Measurements from ENCODE around the gene PLEKHO2.

PLEKHO2 gene

DNA sequence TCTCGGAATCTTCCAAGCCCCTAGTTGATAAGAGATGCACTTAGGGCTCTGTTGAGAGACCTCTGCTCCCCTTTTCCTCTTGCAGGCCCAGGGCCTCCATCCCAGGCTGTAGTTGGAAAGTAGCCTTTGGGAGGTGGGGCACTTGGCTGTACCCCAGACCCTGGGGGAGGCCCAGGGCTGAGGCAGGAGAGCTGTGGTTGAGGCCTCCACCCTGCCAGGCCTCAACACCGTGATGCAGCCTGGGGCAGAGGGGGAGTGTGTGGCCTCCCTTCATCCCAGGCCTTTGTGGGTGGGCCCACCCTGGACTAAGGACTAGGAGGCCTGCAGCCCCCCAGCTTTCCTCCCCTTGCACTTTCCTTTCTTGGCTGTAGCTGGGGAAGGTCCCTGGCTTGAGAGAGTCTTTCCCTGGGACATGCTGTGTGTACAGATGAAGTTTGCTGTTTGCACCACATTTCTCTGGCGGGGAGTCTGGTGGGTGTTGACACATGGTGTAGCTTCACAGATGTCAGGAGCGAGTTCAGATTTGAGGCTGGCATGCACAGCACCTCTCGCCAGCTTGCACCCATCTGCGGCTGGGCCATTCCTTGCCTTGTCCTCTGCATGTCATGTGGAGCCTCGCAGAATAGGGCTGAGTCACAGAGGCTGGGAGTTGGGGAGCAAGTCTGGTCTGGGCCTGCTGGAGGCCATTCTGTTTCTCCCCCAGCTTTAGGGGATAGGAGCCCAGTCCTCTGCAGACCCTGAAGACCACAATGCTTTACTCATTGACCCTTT, 13.7 kb downstream of the PLEKHO2 start:
- DNase-seq (ENCODE audit: low spot score) = no peak

DNA sequence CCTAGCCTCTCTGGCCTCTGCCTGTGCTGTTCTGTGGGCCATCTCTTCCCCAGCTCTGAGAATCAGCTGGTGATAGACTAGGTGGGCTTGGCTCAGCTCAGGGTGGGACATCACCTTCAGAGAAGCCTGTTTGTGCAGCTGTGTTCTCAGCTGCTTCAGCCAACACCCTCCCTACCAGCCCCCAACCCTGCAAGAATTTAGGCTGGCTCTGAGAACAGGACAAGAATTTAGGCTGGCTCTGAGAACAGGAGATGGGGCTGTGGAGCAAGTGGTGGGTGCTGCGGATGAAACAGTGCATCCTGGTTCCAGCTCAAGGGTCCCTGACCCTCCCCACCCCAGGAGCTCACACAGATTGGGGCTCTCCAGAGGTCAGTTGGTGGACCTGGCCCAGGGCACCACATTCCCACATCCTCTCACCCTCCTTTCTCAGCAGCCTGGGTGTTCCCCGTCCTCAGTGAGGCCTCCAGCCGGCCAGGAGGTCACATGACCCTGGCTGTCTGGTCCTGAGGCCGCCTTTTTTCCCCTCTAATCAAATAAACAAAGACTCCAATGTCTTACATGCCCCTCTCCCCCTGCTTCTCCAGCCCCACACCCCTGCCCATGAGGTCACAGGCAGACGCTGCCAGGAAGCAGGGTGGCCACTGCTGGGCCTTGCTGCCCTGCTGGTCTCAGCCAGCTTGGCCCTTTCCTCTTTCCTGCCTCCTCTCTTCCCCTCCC, 14.9 kb downstream of the PLEKHO2 start:
- no peak for DNase-seq (ENCODE audit: low spot score)

DNA sequence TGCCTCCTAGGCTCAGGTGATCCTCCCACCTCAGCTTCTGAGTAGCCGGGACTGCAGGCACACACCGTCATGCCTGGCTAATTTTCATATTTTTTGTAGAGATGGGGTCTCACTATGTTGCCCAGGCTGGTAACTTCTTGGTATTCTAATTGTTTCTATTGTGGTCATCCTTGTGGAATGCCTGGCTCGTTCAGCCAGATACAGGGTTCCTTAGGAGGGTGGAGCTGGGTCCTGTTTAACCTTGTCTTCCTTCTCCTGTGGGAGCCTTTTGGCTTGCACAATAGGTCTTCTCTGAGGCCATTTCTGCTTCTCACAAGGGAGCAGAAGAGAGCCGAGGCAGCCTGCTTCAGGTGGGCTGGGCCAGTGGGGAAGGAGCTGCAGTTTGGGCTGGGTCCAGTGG, 15.7 kb downstream of the PLEKHO2 start:
- no peak for DNase-seq (ENCODE audit: low spot score)

DNA sequence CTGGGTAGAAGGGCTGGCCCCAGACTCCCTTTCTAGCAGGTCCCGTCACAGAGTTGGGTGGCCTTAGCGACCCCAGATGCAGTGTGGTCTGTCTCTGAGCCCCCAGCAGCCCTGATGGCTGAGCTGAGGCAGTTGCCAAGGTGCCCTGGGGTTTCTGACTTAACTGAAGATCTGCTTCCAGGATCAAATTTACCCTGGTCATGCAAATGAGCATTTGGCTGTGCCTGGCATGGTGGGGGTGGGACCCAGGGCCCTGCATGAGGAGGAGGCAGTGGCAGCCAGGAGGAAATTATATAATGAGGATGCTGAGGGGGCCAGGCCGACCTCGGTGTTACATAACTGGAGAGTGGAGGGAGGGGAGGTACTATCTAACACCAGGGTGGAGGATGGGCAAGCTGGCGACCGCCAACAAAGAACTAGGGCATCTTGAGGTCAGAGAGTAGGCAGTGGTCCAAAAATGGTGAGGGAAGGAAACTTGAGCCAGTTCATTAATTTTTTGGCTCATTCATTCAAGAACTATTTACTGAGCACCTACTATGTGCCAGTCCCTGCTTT, 16.4 kb downstream of the PLEKHO2 start:
- no peak for DNase-seq (ENCODE audit: low spot score)

DNA sequence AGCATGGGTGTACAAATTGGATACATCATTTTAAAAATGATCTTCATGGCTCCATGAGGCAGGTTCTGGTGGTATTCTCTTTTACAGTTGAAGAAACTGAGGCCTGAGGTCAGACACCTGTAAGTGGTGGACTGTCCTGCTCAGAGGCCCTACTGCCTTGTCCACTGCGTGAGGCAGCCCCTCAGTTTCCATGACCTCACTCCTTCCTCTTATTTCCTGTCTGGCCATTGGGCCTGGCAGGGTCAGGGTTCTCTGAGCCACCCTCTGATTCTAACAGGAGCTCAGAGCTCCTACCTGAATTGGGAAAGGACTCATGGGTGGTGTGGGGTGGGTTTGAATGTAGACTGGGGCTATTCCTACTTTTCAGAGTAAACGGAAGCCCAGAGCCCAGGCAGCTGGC, 17.5 kb downstream of the PLEKHO2 start:
- DNase-seq (ENCODE audit: low spot score) = no peak

DNA sequence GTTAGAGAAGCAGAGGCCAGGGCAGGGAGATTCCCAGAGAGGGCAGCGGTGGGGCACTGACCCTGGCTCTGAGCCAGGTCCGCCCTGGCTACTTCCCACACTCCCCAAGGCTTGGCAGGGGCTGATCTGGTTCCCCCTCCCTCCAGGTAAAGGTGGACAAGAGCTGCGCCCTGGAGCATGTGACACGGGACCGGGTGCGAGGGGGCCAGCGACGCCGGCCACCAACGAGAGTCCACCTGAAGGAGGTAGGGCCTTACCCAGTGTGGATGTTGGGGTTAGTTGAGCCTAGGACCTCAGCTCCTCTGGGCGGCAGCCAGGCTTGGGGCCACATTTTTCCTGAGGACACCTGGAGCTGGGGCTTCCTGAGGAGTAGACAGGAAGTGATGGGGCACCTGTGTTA, 19.6 kb downstream of the PLEKHO2 start:
- no peak for DNase-seq (ENCODE audit: low spot score)

DNA sequence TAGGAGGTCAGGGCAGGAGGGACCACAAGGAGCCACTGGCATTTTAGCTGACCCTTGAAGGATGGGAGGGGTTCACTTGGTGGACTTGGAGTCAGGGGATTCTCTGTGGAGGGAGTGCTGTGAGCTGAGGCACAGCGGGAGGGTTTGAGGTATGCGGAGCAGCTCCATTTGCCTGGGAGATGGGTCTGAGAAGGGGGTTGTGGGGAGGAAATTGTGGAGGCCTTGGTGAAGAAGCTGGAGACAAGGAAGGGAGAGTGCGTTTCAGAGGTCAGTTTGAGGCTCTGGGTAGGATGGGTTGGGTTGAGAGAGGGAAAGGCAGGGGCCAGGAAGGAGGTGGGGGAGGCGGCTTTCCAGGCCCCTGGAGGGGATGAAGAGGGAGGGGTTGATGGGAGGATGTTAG, 20.2 kb downstream of the PLEKHO2 start:
- no peak for DNase-seq (ENCODE audit: low spot score)

DNA sequence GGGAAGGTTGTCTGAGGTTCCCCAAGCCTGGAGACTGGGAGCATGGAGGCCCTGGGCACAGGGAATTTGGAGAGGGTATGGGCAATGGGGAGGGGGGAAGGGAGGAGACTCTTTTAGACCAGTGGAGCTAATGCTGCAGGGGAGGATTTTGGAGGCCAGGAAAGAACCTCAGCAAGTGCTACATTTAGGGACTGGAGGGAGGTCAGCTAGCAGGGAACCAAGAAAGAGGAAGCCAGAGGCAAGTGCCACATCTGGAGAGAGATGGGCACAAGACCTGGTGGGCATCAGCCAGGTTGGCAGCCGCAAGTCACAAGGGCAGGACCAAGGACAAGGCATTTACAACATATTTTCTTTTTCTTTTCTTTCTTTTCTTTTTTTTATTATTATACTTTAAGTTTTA, 20.7 kb downstream of the PLEKHO2 start:
- no peak for DNase-seq (ENCODE audit: low spot score)

DNA sequence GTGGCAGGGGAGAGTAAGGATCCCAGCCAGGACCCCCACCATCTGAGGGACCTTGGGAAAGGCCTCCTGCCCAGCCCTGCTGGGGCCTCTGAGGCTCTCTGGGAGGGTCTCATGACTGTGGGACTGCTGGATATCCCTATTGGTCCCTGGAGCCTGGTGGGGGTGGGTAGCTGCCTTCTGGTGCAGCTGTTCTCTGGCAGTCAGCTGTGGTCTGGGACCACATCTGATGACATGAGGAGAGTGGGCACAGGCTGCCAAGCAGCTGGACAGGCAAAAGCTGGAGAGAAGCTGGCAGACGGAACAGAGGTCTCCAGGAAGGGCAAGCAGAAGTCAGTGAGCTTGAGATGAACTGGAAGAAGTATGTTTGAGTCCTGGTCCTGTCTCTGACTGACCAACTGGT, 22.4 kb downstream of the PLEKHO2 start:
- no peak for DNase-seq (ENCODE audit: low spot score)

DNA sequence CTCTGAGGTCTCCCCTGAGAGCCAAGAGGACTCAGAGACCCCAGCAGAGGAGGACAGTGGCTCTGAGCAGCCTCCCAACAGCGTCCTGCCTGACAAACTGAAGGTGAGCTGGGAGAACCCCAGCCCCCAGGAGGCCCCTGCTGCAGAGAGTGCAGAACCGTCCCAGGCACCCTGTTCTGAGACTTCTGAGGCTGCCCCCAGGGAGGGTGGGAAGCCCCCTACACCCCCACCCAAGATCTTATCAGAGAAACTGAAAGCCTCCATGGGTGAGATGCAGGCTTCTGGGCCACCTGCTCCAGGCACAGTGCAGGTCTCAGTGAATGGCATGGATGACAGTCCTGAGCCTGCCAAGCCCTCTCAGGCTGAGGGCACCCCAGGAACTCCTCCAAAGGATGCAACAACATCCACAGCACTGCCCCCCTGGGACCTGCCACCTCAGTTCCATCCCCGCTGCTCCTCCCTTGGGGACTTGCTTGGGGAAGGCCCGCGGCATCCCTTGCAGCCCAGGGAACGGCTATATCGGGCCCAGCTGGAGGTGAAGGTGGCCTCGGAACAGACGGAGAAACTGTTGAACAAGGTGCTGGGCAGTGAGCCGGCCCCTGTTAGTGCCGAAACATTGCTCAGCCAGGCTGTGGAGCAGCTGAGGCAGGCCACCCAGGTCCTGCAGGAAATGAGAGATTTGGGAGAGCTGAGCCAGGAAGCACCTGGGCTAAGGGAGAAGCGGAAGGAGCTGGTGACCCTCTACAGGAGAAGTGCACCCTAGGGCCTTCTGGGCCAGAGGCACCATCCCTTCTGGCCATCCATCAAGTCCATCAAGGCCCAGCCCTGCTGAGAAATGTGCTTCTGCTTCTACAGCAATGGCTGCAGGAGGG, 23.6 kb downstream of the PLEKHO2 start:
- no peak for DNase-seq (ENCODE audit: low spot score)

DNA sequence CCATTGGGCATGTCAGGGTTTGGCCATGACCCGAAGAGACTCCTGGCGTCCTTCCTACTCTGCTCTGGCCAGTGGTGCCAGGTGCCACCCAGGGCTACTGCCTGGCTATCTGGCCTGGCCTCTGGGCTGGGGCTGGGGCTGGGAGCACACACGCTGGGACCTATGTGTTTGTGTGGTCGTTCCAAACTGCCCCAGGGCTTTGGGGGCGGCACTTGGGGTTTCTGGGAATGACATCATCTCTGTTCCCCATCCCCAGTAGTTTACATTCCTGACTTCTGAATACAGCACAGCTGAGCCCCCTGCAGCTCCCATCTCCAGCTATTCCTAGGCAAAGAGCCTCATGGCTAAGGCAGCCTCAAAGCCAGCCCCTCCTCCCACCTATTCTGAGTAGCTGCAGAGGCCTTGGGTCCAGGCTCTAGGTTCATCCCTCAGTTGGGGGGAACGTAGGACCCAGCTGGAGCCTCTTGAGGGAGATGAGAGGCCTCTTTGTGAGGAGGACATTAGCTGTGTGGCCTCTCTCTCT, 24.3 kb downstream of the PLEKHO2 start:
- DNase-seq (ENCODE audit: low spot score) = no peak

DNA sequence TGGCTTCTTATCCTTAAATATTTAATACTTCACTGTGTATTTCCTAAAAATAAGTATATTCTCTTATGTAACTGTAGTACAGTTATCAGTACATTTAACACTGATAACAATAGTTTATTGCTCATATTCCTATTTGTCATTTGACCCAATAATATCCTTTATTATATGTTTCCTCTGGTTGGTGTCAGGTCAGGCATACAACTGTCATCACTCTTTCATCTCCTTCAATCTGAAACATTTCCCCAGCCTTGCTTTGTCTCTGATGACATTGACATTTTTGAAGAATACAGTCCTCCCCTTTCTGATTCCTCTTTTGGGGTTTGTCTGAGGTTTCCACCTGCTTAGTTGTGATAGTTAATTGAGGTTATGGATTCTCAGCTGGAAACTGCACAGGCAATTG, 27.8 kb downstream of the PLEKHO2 start:
- no peak for DNase-seq (ENCODE audit: low spot score)

DNA sequence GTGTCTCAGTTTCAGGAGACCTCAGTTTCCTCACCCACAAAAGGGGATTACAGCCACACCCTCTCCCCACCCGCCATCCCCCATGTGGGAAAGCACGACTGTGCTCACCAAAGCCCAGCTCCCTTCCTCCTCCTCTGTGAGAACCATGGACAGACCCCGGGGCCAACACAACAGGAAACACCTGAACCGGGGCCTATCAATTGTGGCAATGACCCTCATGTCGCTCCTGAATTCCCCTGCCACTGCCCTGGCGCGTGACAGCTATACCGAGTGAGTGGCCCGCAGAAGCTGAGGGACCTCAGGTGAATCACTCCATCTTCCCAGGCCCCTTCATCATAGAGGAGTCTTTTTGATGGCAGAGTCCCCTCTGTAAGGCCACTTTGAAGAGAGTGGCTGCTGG, 28.6 kb downstream of the PLEKHO2 start:
- no peak for DNase-seq (ENCODE audit: low spot score)

DNA sequence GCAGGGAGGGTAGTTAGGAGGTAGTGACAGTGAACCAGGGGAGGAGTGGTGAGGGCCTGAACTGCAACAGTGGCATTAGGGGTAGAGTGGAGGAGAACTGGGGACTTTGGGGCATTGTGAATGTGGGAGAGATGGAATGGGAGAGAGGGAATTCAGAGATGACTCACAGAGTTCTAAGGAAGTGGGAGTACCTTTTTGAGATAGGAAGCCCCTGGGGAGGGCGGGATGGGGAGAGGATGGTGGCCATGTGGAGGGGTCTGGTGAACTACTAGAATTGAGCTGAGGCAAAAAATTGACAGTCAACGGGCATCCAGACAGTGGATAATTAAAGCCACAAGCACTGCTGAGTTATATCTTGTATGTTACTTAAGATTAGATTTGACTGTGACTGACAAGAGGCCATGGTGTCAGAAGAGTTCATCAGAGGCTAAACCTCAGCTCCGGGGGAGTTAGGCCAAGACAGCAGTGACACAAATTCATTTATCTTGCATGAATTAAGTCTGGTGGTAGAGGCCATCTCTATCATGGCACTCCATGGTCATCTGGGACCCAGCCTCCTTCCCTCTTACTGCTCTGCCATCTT, 34.0 kb downstream of the PLEKHO2 start:
- no peak for DNase-seq (ENCODE audit: low spot score)

DNA sequence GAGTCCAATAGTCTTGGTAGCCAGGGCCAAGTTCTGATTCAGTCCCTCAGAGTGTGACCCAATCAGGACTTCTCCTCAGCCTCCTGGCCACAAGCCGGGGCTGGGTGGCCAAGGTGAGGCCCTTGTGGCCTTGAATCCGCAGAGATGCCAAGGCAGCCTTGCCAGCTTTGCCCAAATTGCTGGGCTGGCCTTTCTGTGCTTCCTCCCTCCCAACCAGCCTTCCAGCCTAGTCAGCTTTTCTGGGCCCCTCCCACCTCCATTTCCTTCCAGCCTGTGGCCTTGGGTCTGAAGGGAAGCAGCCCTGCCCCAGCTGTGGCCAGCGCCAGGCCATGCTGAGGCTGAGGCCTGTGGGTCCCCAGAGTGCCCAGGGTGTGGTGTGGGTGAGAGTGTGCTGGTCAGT, 35.7 kb downstream of the PLEKHO2 start:
- DNase-seq (ENCODE audit: low spot score) = no peak

DNA sequence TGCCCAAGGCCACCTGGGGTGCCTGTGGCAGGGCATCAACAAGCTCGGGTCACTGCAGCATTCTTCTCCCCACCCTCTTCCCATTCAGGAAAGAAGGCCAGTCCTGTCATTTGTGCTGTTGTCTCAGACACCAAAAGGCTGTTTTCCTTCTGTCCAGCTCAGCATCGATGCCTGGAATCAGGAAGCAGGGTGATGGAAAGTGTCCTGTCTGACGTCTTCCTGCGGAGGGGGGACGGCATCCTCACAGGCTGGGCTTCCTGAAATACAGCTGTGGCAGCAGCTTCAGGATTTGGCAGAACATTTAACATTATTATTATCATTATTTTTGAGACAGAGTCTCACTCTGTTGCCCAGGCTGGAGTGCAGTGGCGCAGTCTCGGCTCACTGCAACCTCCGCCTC, 37.0 kb downstream of the PLEKHO2 start:
- no peak for DNase-seq (ENCODE audit: low spot score)

DNA sequence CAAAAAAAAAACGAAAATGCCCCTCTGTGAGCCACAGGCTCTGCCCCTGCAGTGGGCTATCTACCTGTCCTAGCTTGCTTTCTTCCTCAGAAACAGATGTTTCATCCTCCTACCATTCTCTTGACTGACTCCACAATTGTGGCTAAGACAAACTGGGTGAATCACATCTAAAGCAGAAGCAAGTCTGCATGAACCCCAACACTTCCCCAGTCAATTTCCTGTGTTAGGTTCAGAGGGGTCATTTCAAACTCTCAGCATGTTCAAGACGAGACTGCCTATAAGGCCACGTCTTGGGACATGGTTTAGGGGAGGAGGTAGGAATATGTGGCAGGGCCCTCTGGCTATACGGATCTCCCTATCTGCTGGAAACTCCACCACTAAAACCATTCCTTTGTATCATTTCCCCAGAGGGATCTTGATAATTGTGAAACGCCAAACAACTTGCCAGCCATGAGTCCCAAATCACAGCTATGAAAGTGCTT, 41.4 kb downstream of the PLEKHO2 start:
- DNase-seq (ENCODE audit: low spot score) = peak; percentile 45

DNA sequence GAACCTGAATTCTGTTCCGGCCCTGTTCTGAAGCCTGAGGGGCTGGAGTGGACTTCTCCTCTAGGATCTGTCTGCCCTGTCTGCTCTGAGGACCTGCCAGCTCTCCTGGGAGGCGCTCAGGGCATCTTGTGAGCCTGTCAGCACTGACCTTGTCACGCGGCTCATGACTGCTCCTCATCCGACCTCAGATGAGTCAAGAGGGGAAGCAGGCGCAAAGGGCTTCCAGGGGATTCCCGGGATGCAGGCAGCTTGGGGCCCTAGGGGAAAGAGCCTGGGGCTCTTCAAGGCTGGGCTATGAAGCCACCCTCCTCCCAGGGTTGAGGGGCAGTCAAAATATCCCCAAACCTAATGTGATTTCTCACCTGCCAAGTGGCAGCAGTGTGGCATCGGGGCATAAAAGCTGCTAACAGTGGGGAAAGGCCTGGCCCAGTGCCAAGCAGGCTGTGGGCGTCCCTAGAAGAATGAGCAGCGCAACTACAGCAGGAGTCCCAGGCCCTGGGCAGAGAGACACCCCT, 42.3 kb downstream of the PLEKHO2 start:
- peak; percentile 72 for DNase-seq (ENCODE audit: low spot score)

DNA sequence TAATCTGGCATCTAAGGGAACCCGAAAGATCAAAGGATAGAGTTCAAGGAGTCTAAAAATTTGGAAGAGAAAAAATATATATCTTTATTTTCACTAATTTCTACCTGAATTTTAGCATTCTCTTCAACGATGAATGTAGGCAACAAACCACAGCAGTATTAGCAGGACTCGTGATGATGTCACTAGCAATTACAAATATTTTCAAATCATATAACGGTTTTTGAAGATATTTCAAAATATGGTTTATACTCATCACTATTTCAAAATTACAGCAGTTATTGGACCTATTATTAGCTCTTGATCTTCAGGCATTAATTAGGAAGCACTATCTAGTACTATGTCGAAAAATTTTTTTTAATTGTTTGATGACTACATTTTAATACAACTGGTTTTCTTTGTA, 43.0 kb downstream of the PLEKHO2 start:
- no peak for DNase-seq (ENCODE audit: low spot score)

DNA sequence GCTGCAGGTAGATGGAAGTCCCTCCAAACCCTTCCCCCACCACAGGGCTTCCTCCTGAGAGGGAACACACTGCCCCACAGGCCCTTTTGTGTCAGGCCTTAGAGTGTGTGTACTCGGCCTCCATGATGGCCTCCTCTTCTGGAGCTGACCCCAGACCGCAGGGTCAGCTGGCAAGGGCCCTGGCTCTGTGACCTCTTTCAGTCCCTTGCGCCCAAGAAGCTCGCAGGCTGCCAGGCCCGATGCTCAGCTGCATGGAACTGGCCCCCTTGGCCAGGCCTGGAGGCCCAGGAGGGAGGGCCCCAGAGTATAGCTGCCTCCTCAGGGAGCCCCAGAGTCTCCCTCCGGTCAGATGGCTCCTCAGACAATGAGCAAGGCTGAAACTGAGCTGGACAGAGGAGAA, 46.6 kb downstream of the PLEKHO2 start:
- no peak for DNase-seq (ENCODE audit: low spot score)

DNA sequence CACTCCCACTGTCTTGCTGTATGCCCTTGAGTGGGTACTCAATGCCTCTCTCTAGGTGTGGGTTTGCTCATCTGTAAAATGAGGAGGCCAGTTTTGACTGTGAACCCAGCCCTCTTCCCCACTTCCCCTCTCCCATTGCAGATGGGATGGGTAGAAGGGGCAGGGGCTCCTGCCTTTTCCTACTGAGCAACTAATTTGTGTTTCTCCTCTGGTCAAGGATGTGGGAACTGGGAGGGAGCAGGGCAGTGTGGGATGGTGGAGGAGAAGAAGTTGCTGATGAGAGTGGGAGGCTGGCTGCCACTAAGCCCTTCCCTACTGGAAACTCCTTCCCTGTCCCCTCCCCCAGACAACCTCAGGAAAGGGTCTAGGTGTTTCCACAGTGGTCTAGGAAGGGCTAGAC, 49.8 kb downstream of the PLEKHO2 start:
- DNase-seq (ENCODE audit: low spot score) = no peak

All from CD4-positive, alpha-beta T cell treated with Interleukin-6 at 100 ng/mL for 8 hours (primary cell).